H9 (cell line): ENCODE data around the gene SRPK3. TPM values are rescaled to one million over a fixed set of nuclear protein-coding genes. Genes with fewer than 3 reads are reported as not detected.

Experiments used
- DNase-seq: peaks from one replicate; pipeline ENCODE4 v3.0.0-alpha.2; 2017
- H2AFZ ChIP-seq: one replicate; pipeline ENCODE4 v1.6.1; 2013; ENCODE audit warnings: mild to moderate bottlenecking, low read length, control low read depth, moderate library complexity
- H2AK5ac ChIP-seq: 2 replicates; pipeline ENCODE4 v1.6.1; 2013; ENCODE audit warnings: low read length, control low read depth, mixed read lengths; ENCODE audit not compliant: insufficient read length
- H2BK120ac ChIP-seq: one replicate; pipeline ENCODE4 v1.6.1; 2013; ENCODE audit warnings: low read depth, mild to moderate bottlenecking, low read length, control low read depth, inconsistent platforms; ENCODE audit not compliant: poor library complexity, severe bottlenecking
- H2BK12ac ChIP-seq: 2 replicates; pipeline ENCODE4 v1.6.1; 2013; ENCODE audit warnings: low read length, control low read depth, mixed read lengths, low read depth; ENCODE audit not compliant: insufficient read length
- H2BK15ac ChIP-seq: 2 replicates; pipeline ENCODE4 v1.6.1; 2013; ENCODE audit warnings: low read depth, low read length, control low read depth
- H2BK20ac ChIP-seq: one replicate; pipeline ENCODE4 v1.6.1; 2013; ENCODE audit warnings: low read depth, mild to moderate bottlenecking, low read length, control low read depth, inconsistent platforms; ENCODE audit not compliant: poor library complexity, severe bottlenecking
- H2BK5ac ChIP-seq: 2 replicates; pipeline ENCODE4 v1.6.1; 2013; ENCODE audit warnings: low read length, control low read depth, mixed read lengths; ENCODE audit not compliant: insufficient read length
- H3K14ac ChIP-seq: 2 replicates; pipeline ENCODE4 v1.6.1; 2013; ENCODE audit warnings: low read length, control low read depth; ENCODE audit not compliant: insufficient read depth
- H3K18ac ChIP-seq: 2 replicates; pipeline ENCODE4 v1.6.1; 2013; ENCODE audit warnings: low read depth, mild to moderate bottlenecking, mixed read lengths, low read length, control low read depth; ENCODE audit not compliant: insufficient read length
- H3K23ac ChIP-seq: 2 replicates; pipeline ENCODE4 v1.6.1; 2013; ENCODE audit warnings: low read length, control low read depth, mixed read lengths, low read depth; ENCODE audit not compliant: insufficient read length
- H3K23me2 ChIP-seq: 2 replicates; pipeline ENCODE4 v1.6.1; 2013; ENCODE audit warnings: low read depth, mild to moderate bottlenecking, mixed read lengths, low read length, control low read depth; ENCODE audit not compliant: insufficient read length, poor library complexity, severe bottlenecking
- H3K27ac ChIP-seq: 2 replicates; pipeline ENCODE4 v1.5.1; 2013; ENCODE audit warnings: low read length, control low read depth, mixed read lengths, low read depth; ENCODE audit not compliant: insufficient read length
- H3K27me3 ChIP-seq: 2 replicates; pipeline ENCODE4 v1.6.1; 2013; ENCODE audit warnings: low read length, control low read depth, inconsistent platforms; ENCODE audit not compliant: insufficient read depth
- H3K4ac ChIP-seq: 2 replicates; pipeline ENCODE4 v1.6.1; 2013; ENCODE audit warnings: low read depth, mild to moderate bottlenecking, control low read depth, inconsistent platforms, low read length, moderate library complexity
- H3K4me1 ChIP-seq: 2 replicates; pipeline ENCODE4 v1.6.1; 2013; ENCODE audit warnings: low read length, control low read depth, inconsistent platforms; ENCODE audit not compliant: insufficient read depth
- H3K4me2 ChIP-seq: 2 replicates; pipeline ENCODE4 v1.6.1; 2013; ENCODE audit warnings: low read length, control low read depth, mixed read lengths; ENCODE audit not compliant: insufficient read length, insufficient read depth
- H3K56ac ChIP-seq: 2 replicates; pipeline ENCODE4 v1.6.1; 2013; ENCODE audit warnings: low read depth, mild to moderate bottlenecking, mixed read lengths, low read length, control low read depth; ENCODE audit not compliant: insufficient read length
- H3K79me1 ChIP-seq: 2 replicates; pipeline ENCODE4 v1.6.1; 2013; ENCODE audit warnings: low read depth, mild to moderate bottlenecking, moderate library complexity, low read length, control low read depth, inconsistent platforms; ENCODE audit not compliant: insufficient read depth, poor library complexity, severe bottlenecking
- H3K79me2 ChIP-seq: 2 replicates; pipeline ENCODE4 v1.6.1; 2013; ENCODE audit warnings: low read length, control low read depth, inconsistent platforms; ENCODE audit not compliant: insufficient read depth
- H3K9ac ChIP-seq: 2 replicates; pipeline ENCODE4 v1.6.1; 2013; ENCODE audit warnings: low read length, control low read depth, mixed read lengths; ENCODE audit not compliant: insufficient read length; ENCODE audit errors: extremely low read depth
- H3K9me3 ChIP-seq: one replicate; pipeline ENCODE4 v1.6.1; 2013; ENCODE audit warnings: low read depth, low read length, inconsistent platforms; ENCODE audit not compliant: control insufficient read depth
- H3T11ph ChIP-seq: one replicate; pipeline ENCODE4 v1.6.1; 2013; ENCODE audit warnings: mild to moderate bottlenecking, low read length, control low read depth, inconsistent platforms
- H4K20me1 ChIP-seq: one replicate; pipeline ENCODE4 v1.6.1; 2013; ENCODE audit not compliant: control insufficient read depth, insufficient read length, insufficient read depth
- H4K5ac ChIP-seq: 2 replicates; pipeline ENCODE4 v1.6.1; 2013; ENCODE audit warnings: low read depth, mild to moderate bottlenecking, mixed read lengths, low read length, control low read depth; ENCODE audit not compliant: insufficient read length
- H4K8ac ChIP-seq: replicated peaks from 2 replicates; pipeline ENCODE4 v1.6.1; 2013; ENCODE audit warnings: low read length, control low read depth, mixed read lengths, low read depth; ENCODE audit not compliant: insufficient read length
- H4K91ac ChIP-seq: 2 replicates; pipeline ENCODE4 v1.6.1; 2013; ENCODE audit warnings: low read depth, mild to moderate bottlenecking, moderate library complexity, mixed read lengths, low read length, control low read depth; ENCODE audit not compliant: insufficient read length
- H3K27ac Mint-ChIP-seq, 3 experiments: 2 replicates in 2 of 3; 3 replicates in 1 of 3; pipeline ENCODE4 v1.8.0; 2020 to 2021; ENCODE audit warnings: mixed read lengths in 3 of 3, mild to moderate bottlenecking in 1 of 3, moderate library complexity in 1 of 3
- H3K27me3 Mint-ChIP-seq: 2 replicates; pipeline ENCODE4 v1.8.0; 2021; ENCODE audit warnings: low read depth, mild to moderate bottlenecking, moderate library complexity, mixed read lengths
- H3K36me3 Mint-ChIP-seq, 3 experiments: 2 replicates in 2 of 3; 3 replicates in 1 of 3; pipeline ENCODE4 v1.8.0; 2020 to 2021; ENCODE audit warnings: low read depth in 3 of 3, mixed read lengths in 3 of 3; ENCODE audit not compliant: insufficient read depth in 1 of 3
- H3K4me1 Mint-ChIP-seq, 2 experiments: 2 replicates each; pipeline ENCODE4 v1.8.0; 2020; ENCODE audit warnings: mixed read lengths in 2 of 2
- H3K4me3 Mint-ChIP-seq, 2 experiments: 2 replicates in 1 of 2; 3 replicates in 1 of 2; pipeline ENCODE4 v1.8.0; 2020 to 2021; ENCODE audit warnings: mild to moderate bottlenecking in 2 of 2, mixed read lengths in 2 of 2, moderate library complexity in 1 of 2
- H3K9me3 Mint-ChIP-seq, 2 experiments: 2 replicates in 1 of 2; 3 replicates in 1 of 2; pipeline ENCODE4 v1.8.0; 2020; ENCODE audit warnings: mild to moderate bottlenecking in 2 of 2, mixed read lengths in 2 of 2, moderate library complexity in 1 of 2
- WGBS: extraction: QIAGEN DNeasy Blood & Tissue Kit; methylation state at CpG from one replicate; pipeline ENCODE4 v1.1.7; 2013; ENCODE audit warnings: missing lambda C conversion rate, low lambda C conversion rate, mixed read lengths; ENCODE audit not compliant: insufficient read length; ENCODE audit errors: extremely low coverage; 5-methylcytosine and 5-hydroxymethylcytosine counted together
- total RNA-seq: library from RNA; stranded (reverse); gene quantifications from 2 replicates; pipeline ENCODE4 v1.2.1, GENCODE V29; 2021
- TF ChIP-seq, protein P1 (sequence below): fragments of 200-600 bp; sonication (generic); conservative IDR thresholded peaks from 3 replicates; pipeline ENCODE4 v1.8.0; 2021; ENCODE audit warnings: antibody characterized with exemption, mild to moderate bottlenecking

SRPK3 gene
- total RNA-seq, 1 experiment from 2014 or later = not detected

DNA sequence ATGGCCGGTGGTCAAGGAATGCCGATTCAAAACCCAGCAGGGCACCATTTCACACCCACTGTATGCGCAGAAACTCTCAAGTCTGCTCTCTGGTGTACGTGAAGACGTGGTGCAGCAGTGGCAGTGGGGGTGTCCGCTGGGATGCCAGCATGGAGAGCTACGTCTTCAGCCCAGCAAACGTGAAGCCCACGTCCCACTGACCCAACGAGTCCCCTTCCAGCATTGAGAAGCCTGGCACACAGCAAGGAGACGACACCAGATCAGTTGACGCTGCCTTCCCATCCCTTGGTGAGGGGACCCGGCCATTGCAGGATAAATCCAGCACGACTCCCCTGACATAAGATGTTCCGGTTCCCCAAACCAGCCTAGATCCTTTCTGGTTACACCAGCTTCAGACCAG is 19.0 kb upstream of the SRPK3 start:
- no peak overlapping the region for H4K8ac ChIP-seq
- no peak overlapping the region for H4K5ac ChIP-seq
- no peak overlapping the region for H3K4ac ChIP-seq
- H2BK12ac ChIP-seq = no peak overlapping the region
- no peaks in the 10 kb centered on the region for H3K79me2 ChIP-seq
- H3K14ac ChIP-seq = no peak overlapping the region
- no peak overlapping the region for H3K27ac ChIP-seq
- H3K9ac ChIP-seq = no peak overlapping the region
- H3K9me3 ChIP-seq = peaks cover 18% of the 10 kb centered on the region
- no peak overlapping the region for H2BK20ac ChIP-seq
- no peak overlapping the region for H2BK5ac ChIP-seq
- TF ChIP-seq, protein P1, sequence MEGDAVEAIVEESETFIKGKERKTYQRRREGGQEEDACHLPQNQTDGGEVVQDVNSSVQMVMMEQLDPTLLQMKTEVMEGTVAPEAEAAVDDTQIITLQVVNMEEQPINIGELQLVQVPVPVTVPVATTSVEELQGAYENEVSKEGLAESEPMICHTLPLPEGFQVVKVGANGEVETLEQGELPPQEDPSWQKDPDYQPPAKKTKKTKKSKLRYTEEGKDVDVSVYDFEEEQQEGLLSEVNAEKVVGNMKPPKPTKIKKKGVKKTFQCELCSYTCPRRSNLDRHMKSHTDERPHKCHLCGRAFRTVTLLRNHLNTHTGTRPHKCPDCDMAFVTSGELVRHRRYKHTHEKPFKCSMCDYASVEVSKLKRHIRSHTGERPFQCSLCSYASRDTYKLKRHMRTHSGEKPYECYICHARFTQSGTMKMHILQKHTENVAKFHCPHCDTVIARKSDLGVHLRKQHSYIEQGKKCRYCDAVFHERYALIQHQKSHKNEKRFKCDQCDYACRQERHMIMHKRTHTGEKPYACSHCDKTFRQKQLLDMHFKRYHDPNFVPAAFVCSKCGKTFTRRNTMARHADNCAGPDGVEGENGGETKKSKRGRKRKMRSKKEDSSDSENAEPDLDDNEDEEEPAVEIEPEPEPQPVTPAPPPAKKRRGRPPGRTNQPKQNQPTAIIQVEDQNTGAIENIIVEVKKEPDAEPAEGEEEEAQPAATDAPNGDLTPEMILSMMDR = no peak
- no peaks in the 10 kb centered on the region for H4K20me1 ChIP-seq
- no peaks in the 10 kb centered on the region for H3K79me1 ChIP-seq
- H3K27me3 Mint-ChIP-seq = peaks cover 13% of the 10 kb centered on the region
- no peak for DNase-seq
- H3K4me2 ChIP-seq = no peak overlapping the region
- no peak overlapping the region for H3K56ac ChIP-seq
- H3K36me3 Mint-ChIP-seq = peaks cover 0 to 3% (median 2%) of the 10 kb centered on the region in 3 experiments; a peak in 5 of 7 replicates
- peaks cover 4 to 6% of the 10 kb centered on the region in 2 experiments; a peak in 3 of 4 replicates for H3K4me1 Mint-ChIP-seq
- no peak overlapping the region for H3K23ac ChIP-seq
- H3K4me1 ChIP-seq = no peaks in the 10 kb centered on the region
- H3K18ac ChIP-seq = no peak overlapping the region
- H2AK5ac ChIP-seq = no peak overlapping the region
- H2BK15ac ChIP-seq = no peak overlapping the region
- no peak overlapping the region for H4K91ac ChIP-seq
- no peaks in the 10 kb centered on the region for H3K23me2 ChIP-seq
- no peak overlapping the region for H2AFZ ChIP-seq
- H3K9me3 Mint-ChIP-seq = peaks cover 62 to 69% of the 10 kb centered on the region in 2 experiments
- no CpG with 5 or more reads among the region's 15 CpGs for WGBS
- no peak overlapping the region for H3K27ac Mint-ChIP-seq
- H2BK120ac ChIP-seq = no peak overlapping the region
- no peak overlapping the region for H3T11ph ChIP-seq
- H3K27me3 ChIP-seq = no peaks in the 10 kb centered on the region
- no peak overlapping the region for H3K4me3 Mint-ChIP-seq
